Stimulated activated CD4-positive, alpha-beta T cell treated with anti-CD3 and anti-CD28 coated beads, Interleukin-12 subunit alpha, Interleukin-12 subunit beta, amount 100 ng/mL, for 24 hours (primary cell): ENCODE results near the gene FRMD6.
A peak's percentile ranks its signal among the peaks of the same experiment; 100 is the strongest.

Experiments
- DNase-seq, 2 experiments: peaks; one replicate each; pipeline ENCODE4 v3.0.0-alpha.2; 2020; ENCODE audit warnings: low read depth in 2 of 2

The FRMD6 gene

DNA sequence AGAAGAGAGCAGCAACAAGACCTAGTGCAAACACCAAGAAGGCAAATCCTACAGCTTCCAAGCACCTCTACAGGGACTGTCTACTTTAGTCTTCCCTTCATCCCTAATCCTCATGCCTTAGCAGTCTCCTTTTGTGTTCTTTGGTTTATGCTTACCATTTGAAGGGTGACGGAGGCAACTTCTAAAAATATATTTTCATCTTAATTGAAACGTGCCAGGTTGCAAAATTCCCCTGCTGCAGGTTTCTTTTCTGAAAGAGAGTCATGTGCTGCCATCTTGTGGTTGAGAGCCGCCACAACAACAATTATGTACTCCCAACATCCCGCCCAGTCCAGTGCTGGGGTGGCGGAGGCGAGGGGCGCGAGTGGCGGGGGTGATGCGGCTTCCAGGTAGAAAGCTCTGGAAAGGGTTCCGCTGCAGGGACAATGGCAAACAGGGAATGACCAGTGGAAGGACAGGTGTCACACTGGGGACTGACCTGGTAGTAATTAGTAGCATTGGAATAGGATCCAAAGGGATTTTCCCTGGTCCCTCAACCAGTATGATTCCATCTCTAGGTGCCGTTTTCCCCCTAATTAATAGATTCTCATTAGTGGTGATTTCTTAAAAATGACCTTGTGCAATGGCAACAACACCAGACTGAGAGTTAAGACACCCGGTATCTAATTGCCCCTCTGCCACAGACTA is 128.4 kb downstream of the FRMD6 start:
- DNase-seq, result peak; percentile 42 to 74
